Heart right ventricle (tissue), 16 donors: ENCODE results near the gene CYP4F8. TPM values are rescaled to one million over a fixed set of nuclear protein-coding genes. Genes with fewer than 3 reads are reported as not detected.

Experiments
- ATAC-seq, 8 donors: fragments of 200-7000 bp; cut with Tn5 transposase; one replicate each; pipeline ENCODE4 v1.9.1; 2020; ENCODE audit warnings: mild to moderate bottlenecking in 8 of 8, moderate library complexity in 8 of 8, moderate number of reproducible peaks in 1 of 8
- DNase-seq, 2 donors: peaks; one replicate each; pipeline ENCODE4 v3.0.0-alpha.2; 2020
- H3K27ac ChIP-seq, 10 donors: fragments of 200-600 bp; sonication (generic) in 2 of 10; one replicate each; pipeline versions ENCODE4 v1.5.0 to v1.8.0; 2020 to 2022; ENCODE audit warnings: mild to moderate bottlenecking in 3 of 10
- H3K27me3 ChIP-seq, 7 donors: fragments of 200-600 bp; one replicate each; pipeline ENCODE4 v1.8.0; 2021 to 2022; ENCODE audit warnings: mild to moderate bottlenecking in 2 of 7
- H3K36me3 ChIP-seq, 9 donors: fragments of 200-600 bp; sonication (generic) in 1 of 9; one replicate each; pipeline versions ENCODE4 v1.5.0 to v1.8.0; 2020 to 2022; ENCODE audit warnings: mild to moderate bottlenecking in 2 of 9
- H3K4me1 ChIP-seq, 9 donors: fragments of 200-600 bp; sonication (generic) in 1 of 9; one replicate each; pipeline versions ENCODE4 v1.5.0 to v1.8.0; 2020 to 2022; ENCODE audit warnings: mild to moderate bottlenecking in 4 of 9
- H3K4me3 ChIP-seq, 10 donors: fragments of 200-600 bp; sonication (generic) in 2 of 10; one replicate each; pipeline versions ENCODE4 v1.5.0 to v1.8.0; 2020 to 2022; ENCODE audit warnings: mild to moderate bottlenecking in 7 of 10, moderate library complexity in 2 of 10
- H3K9me3 ChIP-seq, 11 donors: fragments of 200-600 bp in 10 of 11; sonication (generic) in 2 of 11; one replicate each; pipeline versions ENCODE4 v1.5.0 to v1.8.0; 2013 to 2022; ENCODE audit warnings: mild to moderate bottlenecking in 2 of 11, control low read depth in 1 of 11, moderate library complexity in 1 of 11
- CTCF ChIP-seq, 9 donors: fragments of 200-600 bp; sonication (generic) in 2 of 9; IDR thresholded peaks; one replicate each; pipeline versions ENCODE4 v1.5.0 to v1.8.0; 2021 to 2022; ENCODE audit warnings: antibody characterized with exemption in 9 of 9, mild to moderate bottlenecking in 5 of 9, moderate library complexity in 1 of 9
- WGBS, 2 donors: extraction: QIAGEN DNeasy Blood & Tissue Kit; methylation state at CpG; one replicate each; pipeline ENCODE4 v1.1.7; 2013; ENCODE audit warnings: inconsistent platforms in 1 of 2; 5-methylcytosine and 5-hydroxymethylcytosine counted together
- intact Hi-C, 10 donors: fragments of 100-400 bp; cut with DNase I; formaldehyde crosslinking; loops; one replicate each; pipeline versions ENCODE4 v1.11.1 to v1.14.2; 2022
- polyA plus RNA-seq, 2 donors: library from polyadenylated mRNA; stranded (reverse); fragments of 200-250 nt; gene quantifications; one replicate each; pipeline ENCODE4 v1.2.3, GENCODE V29; 2013
- total RNA-seq, 10 donors: library from RNA; stranded (reverse); fragmentation: NEBNext Ultra II Directional in 3 of 10; extraction: Animal tissue kit (Norgen Biotek cat#: 25700) in 3 of 10; gene quantifications; one replicate each; pipeline versions ENCODE4 v1.2.1 to v1.2.4, GENCODE V29; 2021 to 2023
- donor health status: Arrhythmogenic right ventricular cardiomyopathy.
- donor health status: ischemic (EF 13 %, LVEDD 7.1; RV severe dilation, severe dysfunction).
- donor health status: healthy with polysubstance abuse.
- donor health status: DM: no; HTN: yes; CAD: no.
- donor health status: DM: no; HTN: no; CAD: no.
- donor health status: ischemic (EF 25% LVEDD 6.9; RV normal size, moderate dysfunction).
- donor health status: ischemic (EF 25% LVEDD 5.7; RV mildly dilated, moderate dysfunction).
- donor health status: healthy.
- donor health status: DM: yes; HTN: yes; CAD: no.
- donor health status: Ischemic cardiomyopathy.
- donor health status: ischemic (EF 35%, LVEDD 5.7; RV mildly dilated, moderate dysfunction).
- donor health status: nonischemic (EF 11% LVEDD 7.7; RV severe dilation, severe dysfunction).
- donor health status: DM: yes; HTN: yes; CAD: no.
- donor health status: PGD.
- donor health status: ischemic (EF 29% LVEDD 5.4; RV normal size, mild dysfunction).
- donor health status: nonischemic (EF 23%, LVEDD 6.1; RV moderate dilation, normal function).

Gene CYP4F8
- total and polyA plus RNA-seq, 12 donors: not detected

GRCh38 chr19:15652559-15653278, 37.7 kb downstream of the CYP4F8 start:
- intact Hi-C loops: no loop called here
- H3K27ac ChIP-seq: no peak overlapping the region
- no peak for ATAC-seq
- H3K36me3 ChIP-seq: no peaks in the 10 kb centered on the region
- H3K9me3 ChIP-seq: peaks cover 0 to 8% (median 0%) of the 10 kb centered on the region in 11 donors
- H3K4me1 ChIP-seq: no peaks in the 10 kb centered on the region
- DNase-seq: no peak
- H3K27me3 ChIP-seq: peaks cover 0 to 35% (median 6%) of the 10 kb centered on the region in 7 donors
- WGBS, 2 donors: 73 to 80% methylated on average over 8 of the region's 8 CpGs
- no peak for TF ChIP-seq CTCF (IDR thresholded peaks at IDR 0.05)
- no peak overlapping the region for H3K4me3 ChIP-seq

GRCh38 chr19:15656467-15656866, 41.4 kb downstream of the CYP4F8 start:
- no peaks in the 10 kb centered on the region for H3K9me3 ChIP-seq
- no peak for TF ChIP-seq CTCF (IDR thresholded peaks at IDR 0.05)
- peaks cover 0 to 43% (median 16%) of the 10 kb centered on the region in 7 donors for H3K27me3 ChIP-seq
- no peaks in the 10 kb centered on the region for H3K4me1 ChIP-seq
- intact Hi-C loops: no loop called here
- H3K4me3 ChIP-seq: no peak overlapping the region
- no peak overlapping the region for H3K27ac ChIP-seq
- ATAC-seq (no peak), DNase-seq (no peak)
- no peaks in the 10 kb centered on the region for H3K36me3 ChIP-seq

GRCh38 chr19:15663247-15663646, 48.2 kb downstream of the CYP4F8 start:
- intact Hi-C loops: no loop called here
- no peak overlapping the region for H3K4me3 ChIP-seq
- ATAC-seq (no peak), DNase-seq (no peak)
- H3K36me3 ChIP-seq: no peaks in the 10 kb centered on the region
- no peaks in the 10 kb centered on the region for H3K4me1 ChIP-seq
- H3K27me3 ChIP-seq: peaks cover 0 to 45% (median 10%) of the 10 kb centered on the region in 7 donors
- H3K27ac ChIP-seq: no peak overlapping the region
- no peak for TF ChIP-seq CTCF (IDR thresholded peaks at IDR 0.05)
- H3K9me3 ChIP-seq: peaks cover 0 to 8% (median 0%) of the 10 kb centered on the region in 11 donors
- WGBS, 2 donors: 72 to 76% methylated on average over 4 of the region's 4 CpGs

GRCh38 chr19:15666186-15666585, 51.2 kb downstream of the CYP4F8 start:
- H3K9me3 ChIP-seq: peaks cover 0 to 8% (median 0%) of the 10 kb centered on the region in 11 donors
- H3K36me3 ChIP-seq: no peaks in the 10 kb centered on the region
- H3K4me3 ChIP-seq: no peak overlapping the region
- no peaks in the 10 kb centered on the region for H3K4me1 ChIP-seq
- no peak for ATAC-seq
- no peak overlapping the region for H3K27ac ChIP-seq
- intact Hi-C loops: no loop called here
- TF ChIP-seq CTCF (IDR thresholded peaks at IDR 0.05): no peak
- WGBS, 2 donors: 12 to 19% methylated on average over 1 of the region's 1 CpG
- peaks cover 0 to 54% (median 4%) of the 10 kb centered on the region in 7 donors for H3K27me3 ChIP-seq
- no peak for DNase-seq
